ENCODE measurements around the gene CHRM1.

The CHRM1 gene

DNA sequence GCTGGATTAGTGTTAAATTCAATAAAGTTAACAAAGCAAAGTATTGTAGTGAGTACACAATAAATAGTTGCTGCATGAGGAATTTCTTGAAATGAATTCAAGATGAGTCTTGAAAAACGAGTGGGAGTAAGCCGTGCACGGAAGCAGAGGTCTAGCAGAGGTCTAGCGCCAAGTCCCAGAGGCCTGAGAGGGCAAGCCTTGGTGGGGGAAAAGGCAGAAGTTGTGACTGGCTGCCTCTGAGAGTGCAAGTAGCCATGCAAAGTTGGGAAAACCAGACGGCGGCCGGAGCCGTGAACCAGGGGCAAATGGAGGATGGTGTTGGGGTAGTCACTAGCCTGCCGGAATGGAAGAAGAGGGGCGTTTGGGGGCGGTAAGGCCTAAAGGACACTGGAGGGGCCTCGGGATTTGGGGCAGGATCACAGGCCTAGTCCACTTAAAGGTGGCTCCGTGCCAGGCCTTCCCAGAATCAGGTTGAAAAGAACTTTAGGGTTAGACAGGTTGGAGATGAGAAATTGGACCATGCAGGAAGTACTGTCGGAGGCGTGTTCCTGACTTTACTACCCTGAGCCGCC, 40.8 kb downstream of the CHRM1 start:
- DNase-seq (ENCODE audit: low spot score), result peak; percentile 67
- in situ Hi-C loops (cut with MboI; ENCODE audit: low pct_unique_long_range_greater_than_20kb, low sequenced_read_pairs, unreplicated experiment), result no loop called here
- TF ChIP-seq, protein P1, sequence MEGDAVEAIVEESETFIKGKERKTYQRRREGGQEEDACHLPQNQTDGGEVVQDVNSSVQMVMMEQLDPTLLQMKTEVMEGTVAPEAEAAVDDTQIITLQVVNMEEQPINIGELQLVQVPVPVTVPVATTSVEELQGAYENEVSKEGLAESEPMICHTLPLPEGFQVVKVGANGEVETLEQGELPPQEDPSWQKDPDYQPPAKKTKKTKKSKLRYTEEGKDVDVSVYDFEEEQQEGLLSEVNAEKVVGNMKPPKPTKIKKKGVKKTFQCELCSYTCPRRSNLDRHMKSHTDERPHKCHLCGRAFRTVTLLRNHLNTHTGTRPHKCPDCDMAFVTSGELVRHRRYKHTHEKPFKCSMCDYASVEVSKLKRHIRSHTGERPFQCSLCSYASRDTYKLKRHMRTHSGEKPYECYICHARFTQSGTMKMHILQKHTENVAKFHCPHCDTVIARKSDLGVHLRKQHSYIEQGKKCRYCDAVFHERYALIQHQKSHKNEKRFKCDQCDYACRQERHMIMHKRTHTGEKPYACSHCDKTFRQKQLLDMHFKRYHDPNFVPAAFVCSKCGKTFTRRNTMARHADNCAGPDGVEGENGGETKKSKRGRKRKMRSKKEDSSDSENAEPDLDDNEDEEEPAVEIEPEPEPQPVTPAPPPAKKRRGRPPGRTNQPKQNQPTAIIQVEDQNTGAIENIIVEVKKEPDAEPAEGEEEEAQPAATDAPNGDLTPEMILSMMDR (IDR thresholded peaks at IDR 0.05; ENCODE audit: extremely low read depth, insufficient read depth, missing control alignments), result no peak

DNA sequence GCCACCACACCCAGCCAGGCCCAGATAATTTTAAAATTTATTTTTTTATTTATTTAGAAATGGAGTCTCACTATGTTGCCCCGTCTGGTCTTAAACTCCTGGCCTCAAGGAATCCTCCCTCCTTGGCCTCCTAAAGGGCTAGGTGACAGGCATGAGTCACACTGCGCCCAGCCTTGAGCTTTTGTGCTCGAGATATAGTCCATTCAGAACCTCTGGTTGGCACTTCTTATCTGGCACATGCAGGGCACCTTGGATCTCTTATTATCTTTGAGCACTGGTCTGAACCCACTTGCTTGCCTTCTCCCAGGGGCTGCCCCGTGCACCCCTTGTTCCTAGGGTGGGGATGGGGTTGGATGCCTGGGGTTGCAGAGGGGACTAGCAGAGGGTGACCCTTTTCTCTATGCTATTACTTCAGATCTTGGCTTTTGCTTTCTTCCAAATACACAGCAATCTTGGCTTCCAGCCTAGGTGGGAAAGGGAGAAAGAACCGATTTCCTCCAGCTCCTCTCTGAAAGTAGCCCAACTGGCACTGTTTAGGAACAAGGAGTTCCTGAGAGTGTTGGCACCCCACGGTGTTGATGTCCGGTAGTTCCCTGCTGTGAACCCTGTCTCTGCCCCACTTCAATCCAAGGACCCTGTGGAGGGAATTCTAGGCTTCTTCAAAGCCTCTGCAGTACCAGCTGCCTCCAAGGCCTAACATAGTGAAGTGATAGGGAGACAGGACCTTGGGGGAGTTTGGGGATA, 41.8 kb downstream of the CHRM1 start:
- TF ChIP-seq, protein P1 (IDR thresholded peaks at IDR 0.05; ENCODE audit: extremely low read depth, insufficient read depth, missing control alignments), result no peak
- no peak for DNase-seq (ENCODE audit: low spot score)
- in situ Hi-C loops (cut with MboI; ENCODE audit: low pct_unique_long_range_greater_than_20kb, low sequenced_read_pairs, unreplicated experiment), result no loop called here

DNA sequence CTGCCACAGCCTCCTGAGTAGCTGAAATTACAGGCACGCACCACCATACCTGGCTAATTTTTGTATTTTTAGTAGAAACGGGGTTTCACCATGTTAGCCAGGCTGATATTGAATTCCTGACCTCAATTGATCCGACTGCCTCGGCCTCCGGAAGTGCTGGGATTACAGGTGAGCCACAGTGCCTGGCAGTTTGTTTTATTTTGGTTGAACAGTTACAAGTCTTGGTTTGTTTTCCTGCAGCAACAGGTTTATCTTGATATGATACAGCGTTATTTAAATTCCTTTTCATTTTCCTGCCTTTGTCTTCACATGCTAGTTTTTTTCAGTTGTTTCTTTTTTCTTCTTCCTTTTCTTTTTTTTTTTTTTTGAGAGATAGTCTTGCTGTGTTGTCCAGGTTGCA, 44.5 kb downstream of the CHRM1 start:
- in situ Hi-C loops (cut with MboI; ENCODE audit: low pct_unique_long_range_greater_than_20kb, low sequenced_read_pairs, unreplicated experiment), result no loop called here
- TF ChIP-seq, protein P1 (IDR thresholded peaks at IDR 0.05; ENCODE audit: extremely low read depth, insufficient read depth, missing control alignments), result no peak
- DNase-seq (ENCODE audit: low spot score), result no peak

DNA sequence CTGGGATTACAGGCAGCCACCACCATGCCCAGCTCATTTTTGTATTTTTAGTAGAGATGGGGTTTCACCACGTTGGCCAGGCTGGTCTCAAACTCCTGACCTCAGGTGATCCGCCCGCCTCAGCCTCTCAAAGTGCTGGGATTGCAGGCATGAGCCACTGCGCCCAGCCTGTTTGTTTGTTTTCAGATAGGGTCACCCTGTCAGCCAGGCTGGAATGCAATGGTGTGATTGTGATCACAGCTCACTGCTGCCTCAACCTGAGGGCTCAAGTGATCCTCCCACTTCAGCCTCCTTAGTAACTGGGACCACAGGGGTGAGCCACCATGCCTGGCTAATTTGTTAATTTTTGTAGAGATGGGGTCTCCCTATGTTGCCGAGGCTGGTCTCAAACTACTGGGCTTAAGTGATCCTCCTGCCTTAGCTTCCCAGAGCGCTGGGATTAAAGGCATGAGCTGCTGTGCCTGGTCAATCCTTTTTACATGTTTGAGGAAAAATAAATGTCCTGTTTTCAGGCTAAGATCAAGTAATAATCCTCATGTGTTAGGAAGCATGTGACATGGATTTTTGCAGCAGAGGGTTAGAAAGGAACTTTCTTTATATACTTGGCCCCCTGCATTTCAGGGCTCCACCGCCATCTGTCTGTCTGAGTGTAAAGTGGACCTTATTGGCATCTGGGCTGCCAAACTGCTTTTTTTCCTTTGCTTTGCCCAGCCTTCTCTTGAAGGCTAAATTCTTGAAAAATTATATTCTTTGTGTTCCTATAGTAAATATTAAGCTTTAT, 45.3 kb downstream of the CHRM1 start:
- TF ChIP-seq, protein P1 (IDR thresholded peaks at IDR 0.05; ENCODE audit: extremely low read depth, insufficient read depth, missing control alignments), result no peak
- in situ Hi-C loops (cut with MboI; ENCODE audit: low pct_unique_long_range_greater_than_20kb, low sequenced_read_pairs, unreplicated experiment), result no loop called here
- no peak for DNase-seq (ENCODE audit: low spot score)

DNA sequence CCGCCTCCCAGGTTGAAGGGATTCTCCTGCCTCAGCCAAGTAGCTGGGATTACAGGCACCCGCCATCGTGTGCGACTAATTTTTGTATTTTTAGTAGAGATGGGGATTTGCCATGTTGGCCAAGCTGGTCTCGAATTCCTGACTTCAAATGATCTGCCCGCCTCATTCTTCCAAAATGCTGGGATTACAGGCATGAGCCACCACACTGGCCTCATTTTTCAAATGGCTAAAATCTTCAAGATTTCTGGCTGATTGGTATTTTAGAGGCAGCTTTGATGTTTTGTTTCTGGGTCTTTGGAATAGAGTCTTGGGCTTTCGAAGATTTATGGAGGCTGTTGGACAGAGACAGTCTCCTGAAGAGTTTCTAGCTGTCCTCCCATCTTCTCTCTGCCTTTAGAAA, 46.3 kb downstream of the CHRM1 start:
- DNase-seq (ENCODE audit: low spot score), result no peak
- TF ChIP-seq, protein P1 (IDR thresholded peaks at IDR 0.05; ENCODE audit: extremely low read depth, insufficient read depth, missing control alignments), result no peak
- in situ Hi-C loops (cut with MboI; ENCODE audit: low pct_unique_long_range_greater_than_20kb, low sequenced_read_pairs, unreplicated experiment), result loop anchor here (25.0 kb wide), 1 partner anchor 463 kb away; the partner anchor contains the start of gene SCGB1A1

DNA sequence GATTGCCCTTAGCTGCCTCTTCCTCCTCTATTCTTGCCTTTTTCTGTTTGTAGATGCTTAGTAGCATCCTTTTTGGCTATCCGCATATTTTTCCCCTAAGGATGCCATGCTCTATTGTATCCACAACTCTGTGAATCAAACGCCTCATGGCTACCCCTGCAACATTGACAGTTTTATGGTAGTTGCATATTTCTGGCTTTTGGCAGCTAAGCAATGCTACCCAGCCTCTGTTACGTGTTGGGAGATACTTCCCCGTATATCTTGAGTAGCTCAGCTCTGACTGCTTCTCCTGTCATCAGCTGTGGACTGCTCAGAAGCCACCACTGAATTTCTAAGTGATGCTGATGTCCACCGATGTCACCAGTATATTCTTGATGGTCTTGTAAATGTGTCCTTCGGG, 55.5 kb downstream of the CHRM1 start:
- TF ChIP-seq, protein P1 (IDR thresholded peaks at IDR 0.05; ENCODE audit: extremely low read depth, insufficient read depth, missing control alignments), result no peak
- DNase-seq (ENCODE audit: low spot score), result no peak
- in situ Hi-C loops (cut with MboI; ENCODE audit: low pct_unique_long_range_greater_than_20kb, low sequenced_read_pairs, unreplicated experiment), result loop anchor here (25.0 kb wide), 1 partner anchor 453 kb away; the partner anchor contains the start of gene SCGB1A1
